Activated CD8-positive, alpha-beta T cell treated with anti-CD3 and anti-CD28 coated beads for 36 hours (primary cell): Measurements from ENCODE around the gene PVR. TPM values are rescaled to one million over a fixed set of nuclear protein-coding genes. Genes with fewer than 3 reads are reported as not detected.
A peak's percentile ranks its signal among the peaks of the same experiment; 100 is the strongest.

ENCODE experiments used
- ATAC-seq: fragments of 200-7000 bp; cut with Tn5 transposase; one replicate; pipeline ENCODE4 v1.10.0; 2021; ENCODE audit warnings: mild to moderate bottlenecking, moderate library complexity
- CTCF ChIA-PET: fragments of 350-600 bp; sonication (Branson Sonifier 250); formaldehyde crosslinking; loops from one replicate; lab custom pipeline; 2021; ENCODE audit warnings: antibody characterized with exemption; lab: Charles Lee
- POLR2A ChIA-PET: fragments of 350-600 bp; sonication (Branson Sonifier 250); formaldehyde crosslinking; loops from one replicate; lab custom pipeline; 2021; ENCODE audit warnings: antibody characterized with exemption; lab: Charles Lee
- DNase-seq: peaks from one replicate; pipeline ENCODE4 v3.0.0-alpha.2; 2020
- H3K27ac Mint-ChIP-seq: one replicate; pipeline ENCODE4 v1.8.0; 2021; ENCODE audit warnings: mild to moderate bottlenecking, mixed read lengths
- H3K27me3 Mint-ChIP-seq: one replicate; pipeline ENCODE4 v1.8.0; 2021; ENCODE audit warnings: mixed read lengths
- H3K36me3 Mint-ChIP-seq: one replicate; pipeline ENCODE4 v1.8.0; 2021; ENCODE audit warnings: low read depth, mixed read lengths
- H3K4me1 Mint-ChIP-seq: one replicate; pipeline ENCODE4 v1.8.0; 2021; ENCODE audit warnings: low read depth, mixed read lengths
- H3K4me3 Mint-ChIP-seq: one replicate; pipeline ENCODE4 v1.8.0; 2021; ENCODE audit warnings: mild to moderate bottlenecking, moderate library complexity, mixed read lengths
- H3K9me3 Mint-ChIP-seq: one replicate; pipeline ENCODE4 v1.8.0; 2021; ENCODE audit warnings: mixed read lengths
- intact Hi-C: fragments of 100-400 bp; cut with micrococcal nuclease; formaldehyde crosslinking; loops from one replicate; pipeline ENCODE4 v1.10.0; 2022
- total RNA-seq, 2 experiments: library from RNA; stranded (reverse); gene quantifications; one replicate each; pipeline ENCODE4 v1.2.3, GENCODE V29; 2021
- TF ChIP-seq, protein P1 (sequence below): fragments of 200-600 bp; IDR thresholded peaks from one replicate; pipeline ENCODE4 v1.8.0; 2022; ENCODE audit warnings: antibody characterized with exemption, mild to moderate bottlenecking

The PVR gene
- total RNA-seq, 2 experiments from 2014 or later = 7.4 to 8.3 TPM

DNA sequence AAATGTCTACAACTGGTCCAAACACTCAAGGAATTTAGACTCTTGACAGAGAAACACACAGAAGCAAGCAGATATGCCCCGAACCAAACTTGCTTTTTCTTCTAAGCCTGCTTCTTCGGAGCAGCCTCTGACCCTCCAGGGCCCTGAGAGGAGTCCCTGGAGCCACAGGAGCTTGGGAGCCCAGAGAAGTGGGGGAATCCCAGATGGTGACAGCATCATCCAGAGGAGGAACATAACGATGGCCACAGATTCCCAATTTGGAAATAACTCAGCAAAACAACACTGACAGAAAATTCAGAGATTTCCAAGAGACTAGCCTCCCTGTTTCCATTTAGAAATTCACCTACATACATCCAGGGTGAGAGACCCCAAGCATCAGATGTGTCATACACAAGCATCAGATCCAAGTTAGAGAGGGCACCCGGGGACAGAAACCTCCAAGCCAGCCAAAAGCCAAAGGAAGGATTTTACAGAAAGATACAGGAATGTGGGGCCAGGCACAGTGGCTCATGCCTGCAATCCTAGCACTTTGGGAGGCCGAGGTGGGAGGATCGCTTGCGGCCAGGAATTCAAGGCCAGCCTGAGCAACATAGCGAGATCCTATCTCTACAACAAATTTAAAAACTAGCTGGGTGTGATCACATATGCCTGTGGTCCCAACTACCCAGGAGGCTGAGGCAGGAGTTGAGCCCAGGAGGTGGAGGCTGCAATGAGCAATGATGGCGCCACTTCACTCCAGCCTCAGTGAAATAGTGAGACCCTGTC, 2.0 kb upstream of the PVR start:
- H3K4me1 Mint-ChIP-seq = peaks cover 6% of the 10 kb centered on the region
- H3K4me3 Mint-ChIP-seq = no peak overlapping the region
- no peak for ATAC-seq
- no peak overlapping the region for H3K27ac Mint-ChIP-seq
- TF ChIP-seq, protein P1, sequence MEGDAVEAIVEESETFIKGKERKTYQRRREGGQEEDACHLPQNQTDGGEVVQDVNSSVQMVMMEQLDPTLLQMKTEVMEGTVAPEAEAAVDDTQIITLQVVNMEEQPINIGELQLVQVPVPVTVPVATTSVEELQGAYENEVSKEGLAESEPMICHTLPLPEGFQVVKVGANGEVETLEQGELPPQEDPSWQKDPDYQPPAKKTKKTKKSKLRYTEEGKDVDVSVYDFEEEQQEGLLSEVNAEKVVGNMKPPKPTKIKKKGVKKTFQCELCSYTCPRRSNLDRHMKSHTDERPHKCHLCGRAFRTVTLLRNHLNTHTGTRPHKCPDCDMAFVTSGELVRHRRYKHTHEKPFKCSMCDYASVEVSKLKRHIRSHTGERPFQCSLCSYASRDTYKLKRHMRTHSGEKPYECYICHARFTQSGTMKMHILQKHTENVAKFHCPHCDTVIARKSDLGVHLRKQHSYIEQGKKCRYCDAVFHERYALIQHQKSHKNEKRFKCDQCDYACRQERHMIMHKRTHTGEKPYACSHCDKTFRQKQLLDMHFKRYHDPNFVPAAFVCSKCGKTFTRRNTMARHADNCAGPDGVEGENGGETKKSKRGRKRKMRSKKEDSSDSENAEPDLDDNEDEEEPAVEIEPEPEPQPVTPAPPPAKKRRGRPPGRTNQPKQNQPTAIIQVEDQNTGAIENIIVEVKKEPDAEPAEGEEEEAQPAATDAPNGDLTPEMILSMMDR = no peak
- intact Hi-C loops = no loop called here
- no peaks in the 10 kb centered on the region for H3K36me3 Mint-ChIP-seq
- DNase-seq = no peak
- H3K9me3 Mint-ChIP-seq = no peaks in the 10 kb centered on the region
- H3K27me3 Mint-ChIP-seq = peaks cover 20% of the 10 kb centered on the region
- ChIA-PET POLR2A (no interaction called here), CTCF (interaction anchor here (1.3 kb wide), 2 partner anchors 13 to 71 kb away, joined by 4 read pairs; no protein-coding TSS in a partner anchor)

DNA sequence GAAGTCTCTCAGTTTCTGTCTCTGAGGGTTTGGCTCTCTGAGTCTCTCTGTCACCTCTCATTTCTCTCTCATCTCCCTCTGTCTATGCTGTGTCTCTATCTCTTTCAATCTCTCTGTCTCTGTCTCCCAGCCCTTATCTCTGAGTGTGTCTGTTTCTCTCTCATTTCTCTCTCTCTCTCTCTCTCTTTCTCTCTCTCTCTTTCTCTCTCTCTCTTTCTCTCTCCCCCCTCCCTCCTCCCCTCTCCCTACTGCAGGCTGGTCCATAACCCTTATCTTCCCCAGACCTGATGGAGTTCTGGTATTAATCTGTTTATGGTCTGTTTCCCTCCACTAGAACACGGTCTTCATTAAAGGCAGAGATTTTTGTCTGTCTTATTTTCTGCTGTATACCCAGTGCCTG, 1.3 kb upstream of the PVR start:
- H3K27me3 Mint-ChIP-seq = peaks cover 20% of the 10 kb centered on the region
- TF ChIP-seq, protein P1 = no peak
- no peak overlapping the region for H3K4me3 Mint-ChIP-seq
- peaks cover 6% of the 10 kb centered on the region for H3K4me1 Mint-ChIP-seq
- no peak overlapping the region for H3K27ac Mint-ChIP-seq
- ATAC-seq = no peak
- intact Hi-C loops = no loop called here
- H3K36me3 Mint-ChIP-seq = no peaks in the 10 kb centered on the region
- no peaks in the 10 kb centered on the region for H3K9me3 Mint-ChIP-seq
- ChIA-PET CTCF (interaction anchor here (2.1 kb wide), 1 partner anchor 14 kb away, joined by 7 read pairs; no protein-coding TSS in a partner anchor), POLR2A (no interaction called here)
- no peak for DNase-seq

DNA sequence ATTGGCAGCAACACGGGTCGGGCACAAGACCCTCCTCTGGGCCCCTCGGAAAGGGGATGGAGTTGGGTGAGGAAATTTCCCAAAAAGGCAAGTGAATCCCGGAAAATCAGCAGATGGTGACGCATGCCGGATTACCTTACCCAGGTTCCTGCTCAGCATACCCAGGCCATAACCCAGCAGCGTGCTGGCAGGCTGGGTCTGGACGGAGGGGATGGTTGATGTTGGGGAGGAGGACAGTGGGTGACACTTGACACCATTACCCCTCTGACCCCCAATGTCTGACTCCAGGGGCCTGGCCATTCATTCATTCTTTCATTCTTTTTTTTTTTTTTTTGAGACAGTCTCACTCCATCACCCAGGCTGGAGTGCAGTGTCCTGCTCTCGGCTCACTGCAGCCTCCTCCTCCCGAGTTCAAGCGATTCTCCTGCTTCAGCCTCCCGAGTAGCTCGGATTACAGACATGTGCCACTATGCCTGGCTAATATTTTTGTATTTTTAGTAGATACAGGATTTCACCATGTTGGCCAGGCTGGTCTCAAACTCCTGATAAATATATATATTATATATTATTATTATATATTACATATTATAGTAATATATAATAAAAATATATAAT, 799 bp downstream of the PVR start:
- Mint-ChIP-seq H3K27me3 (peaks cover 20% of the 10 kb centered on the region), H3K36me3 (no peaks in the 10 kb centered on the region), H3K4me3 (peak overlapping the region; percentile 82), H3K27ac (no peak overlapping the region), H3K4me1 (peaks cover 6% of the 10 kb centered on the region), H3K9me3 (no peaks in the 10 kb centered on the region)
- POLR2A ChIA-PET = interaction anchor here (0.9 kb wide), 2 partner anchors 8 to 56 kb away, joined by 3 to 4 read pairs; no protein-coding TSS in a partner anchor
- intact Hi-C loops = no loop called here
- peak; percentile 52 for ATAC-seq
- TF ChIP-seq, protein P1 = no peak
- CTCF ChIA-PET = interaction anchor here (2.0 to 2.1 kb wide), 2 partner anchors 10 to 12 kb away, joined by 6 to 7 read pairs; no protein-coding TSS in a partner anchor
- peak; percentile 32 for DNase-seq

DNA sequence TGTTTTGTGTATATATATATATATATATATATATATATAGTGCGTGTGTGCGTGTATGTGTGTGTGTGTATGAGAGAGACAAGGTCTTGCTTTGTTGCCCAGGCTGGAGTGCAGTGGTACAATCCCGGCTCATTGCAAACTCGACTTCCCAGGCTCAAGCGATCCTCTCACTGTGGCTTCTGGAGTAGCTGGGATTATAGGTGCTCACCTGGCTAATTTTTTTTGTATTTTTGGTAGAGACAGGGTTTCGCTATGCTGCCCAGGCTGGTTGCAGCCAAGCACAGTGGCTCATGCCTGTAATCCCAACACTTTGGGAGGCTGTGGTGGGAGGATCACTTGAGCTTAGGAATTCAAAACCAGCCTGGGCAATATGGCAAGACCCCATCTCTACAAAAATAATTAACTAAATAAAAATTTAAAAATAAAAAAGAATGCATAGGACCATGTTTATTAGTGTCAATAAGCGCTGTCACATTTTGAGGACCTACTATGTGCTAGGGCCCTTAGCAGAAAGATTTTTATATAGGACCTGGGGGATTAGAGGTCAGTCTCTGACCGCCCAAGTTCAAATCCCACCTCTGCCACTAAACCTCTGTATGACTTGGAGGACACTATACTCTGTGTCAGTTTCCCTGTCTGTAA, 1.8 kb downstream of the PVR start:
- Mint-ChIP-seq H3K27me3 (peaks cover 20% of the 10 kb centered on the region), H3K27ac (no peak overlapping the region), H3K4me1 (peaks cover 6% of the 10 kb centered on the region), H3K9me3 (no peaks in the 10 kb centered on the region), H3K36me3 (no peaks in the 10 kb centered on the region), H3K4me3 (peak overlapping the region; percentile 31)
- intact Hi-C loops = no loop called here
- TF ChIP-seq, protein P1 = no peak
- no peak for DNase-seq
- ATAC-seq = no peak
- POLR2A ChIA-PET = interaction anchor here (1.5 kb wide), 1 partner anchor 9 kb away, joined by 3 read pairs; no protein-coding TSS in a partner anchor
- CTCF ChIA-PET = no interaction called here
